H1 (cell line): Measurements from ENCODE around the gene AP2A2. TPM values are rescaled to one million over a fixed set of nuclear protein-coding genes. Genes with fewer than 3 reads are reported as not detected.
A peak's percentile ranks its signal among the peaks of the same experiment; 100 is the strongest.

ENCODE experiments used
- CTCF ChIA-PET: fragments of 300-600 bp; sonication (Branson Sonifier 250); formaldehyde crosslinking; loops from one replicate; lab custom pipeline; 2021; ENCODE audit not compliant: partially characterized antibody; lab: Charles Lee
- POLR2A ChIA-PET: fragments of 300-600 bp; sonication (Branson Sonifier 250); formaldehyde crosslinking; loops from one replicate; lab custom pipeline; 2021; ENCODE audit warnings: inconsistent platforms; ENCODE audit not compliant: partially characterized antibody; lab: Charles Lee
- DNase-seq, 2 experiments: peaks; one replicate each; pipeline versions ENCODE4 v3.0.0 to v3.0.0-alpha.2; 2010 to 2022; ENCODE audit warnings: low spot score in 2 of 2, low read depth in 1 of 2, mixed read lengths in 1 of 2
- FAIRE-seq: peaks from 2 replicates; lab custom pipeline; 2011; peaks lifted over from hg19 to GRCh38; lab: Jason Lieb, UNC
- H2AFZ ChIP-seq: 2 replicates; pipeline ENCODE4 v1.8.1; 2012; ENCODE audit warnings: low read length, inconsistent platforms
- H2AK5ac ChIP-seq: 2 replicates; pipeline ENCODE4 v1.6.1; 2013; ENCODE audit warnings: low read depth, low read length
- H2BK120ac ChIP-seq: replicated peaks from 2 replicates; pipeline ENCODE3; 2013; ENCODE audit warnings: low read depth, low read length, inconsistent platforms
- H2BK12ac ChIP-seq: 2 replicates; pipeline ENCODE4 v1.6.1; 2013; ENCODE audit warnings: low read depth, low read length
- H2BK15ac ChIP-seq: 2 replicates; pipeline ENCODE4 v1.6.1; 2013; ENCODE audit warnings: low read length
- H2BK20ac ChIP-seq: 2 replicates; pipeline ENCODE4 v1.6.1; 2013; ENCODE audit warnings: low read length
- H2BK5ac ChIP-seq: 2 replicates; pipeline ENCODE4 v1.6.1; 2013; ENCODE audit warnings: low read depth, low read length
- H3K14ac ChIP-seq: 2 replicates; pipeline ENCODE4 v1.6.1; 2013; ENCODE audit warnings: inconsistent platforms; ENCODE audit not compliant: insufficient read length
- H3K18ac ChIP-seq: 2 replicates; pipeline ENCODE4 v1.6.1; 2013; ENCODE audit warnings: low read length; ENCODE audit errors: extremely low read depth
- H3K23ac ChIP-seq: 2 replicates; pipeline ENCODE4 v1.6.1; 2013; ENCODE audit warnings: inconsistent platforms; ENCODE audit not compliant: insufficient read length
- H3K23me2 ChIP-seq: 2 replicates; pipeline ENCODE4 v1.6.1; 2013; ENCODE audit warnings: low read depth, low read length
- H3K27ac ChIP-seq: 2 replicates; pipeline ENCODE4 v1.6.1; 2011; ENCODE audit warnings: low read depth, low read length, inconsistent platforms
- H3K27me3 ChIP-seq, 4 experiments: replicated peaks in 1 of 4; 1 replicate in 1 of 4; 2 replicates in 3 of 4; pipeline versions ENCODE4 v1.6.1 to v1.8.1; 2011 to 2013; ENCODE audit warnings: low read length in 3 of 4, mild to moderate bottlenecking in 3 of 4, inconsistent platforms in 2 of 4, mixed read lengths in 2 of 4, moderate library complexity in 1 of 4; ENCODE audit not compliant: control insufficient read depth in 3 of 4, insufficient read depth in 3 of 4; ENCODE audit errors: extremely low read depth in 1 of 4
- H3K36me3 ChIP-seq, 4 experiments: 2 replicates each; pipeline versions ENCODE4 v1.6.1 to v1.8.1; 2011 to 2013; ENCODE audit warnings: mild to moderate bottlenecking in 4 of 4, low read length in 3 of 4, moderate library complexity in 2 of 4, control low read depth in 1 of 4, inconsistent platforms in 1 of 4; ENCODE audit not compliant: insufficient read depth in 4 of 4, control insufficient read depth in 2 of 4
- H3K4ac ChIP-seq: replicated peaks from 2 replicates; pipeline ENCODE3; 2013; ENCODE audit warnings: low read length, low read depth, mixed read lengths, inconsistent platforms; ENCODE audit not compliant: insufficient read length
- H3K4me1 ChIP-seq, 4 experiments: replicated peaks in 1 of 4; 1 replicate in 1 of 4; 2 replicates in 3 of 4; pipeline versions ENCODE4 v1.6.1 to v1.8.1; 2011 to 2013; ENCODE audit warnings: low read length in 3 of 4, inconsistent platforms in 2 of 4, mixed read lengths in 1 of 4; ENCODE audit not compliant: insufficient read depth in 4 of 4, control insufficient read depth in 3 of 4
- H3K4me2 ChIP-seq, 2 experiments: 2 replicates each; pipeline versions ENCODE4 v1.6.1 to v1.8.1; 2011 to 2013; ENCODE audit warnings: low read depth in 2 of 2, low read length in 2 of 2, control low read depth in 1 of 2, inconsistent platforms in 1 of 2, mild to moderate bottlenecking in 1 of 2; ENCODE audit not compliant: insufficient read depth in 1 of 2
- H3K4me3 ChIP-seq, 4 experiments: fragments of 200-600, 300-600 bp in 1 of 4; sonication (generic), shearing (Covaris generic), sonication (Bioruptor Twin) in 1 of 4; 2 replicates each; pipeline versions ENCODE4 v1.5.1 to v1.8.1; 2011 to 2016; ENCODE audit warnings: low read length in 4 of 4, low read depth in 3 of 4, control low read depth in 2 of 4, inconsistent platforms in 2 of 4, mild to moderate bottlenecking in 2 of 4, mixed read lengths in 1 of 4, moderate library complexity in 1 of 4; ENCODE audit not compliant: insufficient read depth in 2 of 4; ENCODE audit errors: extremely low read depth in 1 of 4
- H3K56ac ChIP-seq: replicated peaks from 2 replicates; pipeline ENCODE3; 2013; ENCODE audit warnings: low read depth, mild to moderate bottlenecking, mixed read lengths, low read length, inconsistent platforms; ENCODE audit not compliant: insufficient read length
- H3K79me1 ChIP-seq: 2 replicates; pipeline ENCODE4 v1.6.1; 2013; ENCODE audit warnings: low read depth, low read length, control low read depth
- H3K79me2 ChIP-seq, 2 experiments: 2 replicates each; pipeline versions ENCODE4 v1.6.1 to v1.8.1; 2012 to 2013; ENCODE audit warnings: low read length in 2 of 2, mild to moderate bottlenecking in 2 of 2, inconsistent platforms in 1 of 2; ENCODE audit not compliant: insufficient read depth in 2 of 2, control insufficient read depth in 1 of 2
- H3K9ac ChIP-seq, 4 experiments: replicated peaks in 1 of 4; 1 replicate in 1 of 4; 2 replicates in 3 of 4; pipeline versions ENCODE4 v1.6.1 to v1.8.1; 2011 to 2013; ENCODE audit warnings: low read depth in 3 of 4, low read length in 3 of 4, control low read depth in 2 of 4, mild to moderate bottlenecking in 2 of 4, moderate library complexity in 2 of 4, inconsistent platforms in 1 of 4; ENCODE audit errors: extremely low read depth in 1 of 4
- H3K9me3 ChIP-seq, 2 experiments: 2 replicates each; pipeline versions ENCODE4 v1.6.1 to v1.8.1; 2012 to 2013; ENCODE audit warnings: mild to moderate bottlenecking in 2 of 2, moderate library complexity in 2 of 2, control low read depth in 1 of 2, inconsistent platforms in 1 of 2, low read depth in 1 of 2, low read length in 1 of 2, mixed read lengths in 1 of 2; ENCODE audit not compliant: insufficient read depth in 2 of 2
- H4K20me1 ChIP-seq, 2 experiments: replicated peaks in 1 of 2; 2 replicates each; pipeline versions ENCODE3 to v1.8.1; 2011 to 2013; ENCODE audit warnings: inconsistent platforms in 2 of 2, low read length in 2 of 2, mild to moderate bottlenecking in 1 of 2; ENCODE audit not compliant: insufficient read depth in 2 of 2, control insufficient read depth in 1 of 2
- H4K5ac ChIP-seq: 2 replicates; pipeline ENCODE4 v1.6.1; 2013; ENCODE audit warnings: low read length, low read depth, mixed read lengths, inconsistent platforms; ENCODE audit not compliant: insufficient read length
- H4K8ac ChIP-seq: 2 replicates; pipeline ENCODE4 v1.8.0; 2013; ENCODE audit warnings: mild to moderate bottlenecking, moderate library complexity, low read length, inconsistent platforms; ENCODE audit not compliant: insufficient read depth; ENCODE audit errors: extremely low read depth
- H4K91ac ChIP-seq: replicated peaks from 2 replicates; pipeline ENCODE3; 2013; ENCODE audit warnings: low read length, mixed read lengths, inconsistent platforms; ENCODE audit not compliant: insufficient read length
- BACH1 ChIP-seq: IDR thresholded peaks from 2 replicates; pipeline ENCODE4 v1.6.1; 2012; ENCODE audit warnings: low read length, improper control_type of control experiment
- GTF2F1 ChIP-seq: IDR thresholded peaks from 2 replicates; pipeline ENCODE4 v1.6.1; 2012; ENCODE audit warnings: low read depth, low read length, improper control_type of control experiment, borderline replicate concordance
- HDAC6 ChIP-seq: IDR thresholded peaks from one replicate; pipeline ENCODE4 v1.7.1; 2012; ENCODE audit warnings: low read depth, mild to moderate bottlenecking, inconsistent platforms, low read length, moderate library complexity
- KDM5A ChIP-seq: fragments of 200-600 bp; IDR thresholded peaks from 2 replicates; pipeline ENCODE4 v1.7.1; 2012; ENCODE audit warnings: mild to moderate bottlenecking, low read length, inconsistent platforms, mixed read lengths
- ZNF274 ChIP-seq: IDR thresholded peaks from 2 replicates; pipeline ENCODE4 v1.7.0; 2012; ENCODE audit warnings: low read length, borderline replicate concordance; ENCODE audit errors: extremely low read depth
- WGBS, 2 experiments: shearing (Covaris generic) in 1 of 2; methylation state at CpG; one replicate each; pipeline versions ENCODE4 v1.1.6 to v1.1.7; 2013 to 2015; ENCODE audit warnings: low lambda C conversion rate in 2 of 2, mixed read lengths in 2 of 2, inconsistent platforms in 1 of 2, low coverage in 1 of 2, missing lambda C conversion rate in 1 of 2; ENCODE audit not compliant: insufficient replicate concordance in 2 of 2, insufficient coverage in 1 of 2, insufficient read length in 1 of 2; ENCODE audit errors: extremely low coverage in 1 of 2, missing lambda C conversion rate in 1 of 2; 5-methylcytosine and 5-hydroxymethylcytosine counted together
- polyA plus RNA-seq, 7 experiments: library from polyadenylated mRNA; depleted of rRNA in 3 of 7; stranded (reverse) in 5 of 7; unstranded in 2 of 7; fragments of >200 nt in 5 of 7; fragments of 200-250 nt in 2 of 7; gene quantifications; 1 replicate in 5 of 7; 2 replicates in 1 of 7; 4 replicates in 1 of 7; pipeline versions ENCODE4 v1.2.1 to v1.2.3, GENCODE V29; 2011 to 2013; ENCODE audit warnings: missing spikeins in 2 of 7, mixed read lengths in 2 of 7
- total RNA-seq: library from RNA; stranded (reverse); fragmentation: NEBNext Ultra II Directional; extraction: Animal tissue kit (Norgen Biotek cat#: 25700); gene quantifications from 2 replicates; pipeline ENCODE4 v1.2.1, GENCODE V29; 2021

Gene AP2A2
- total and polyA plus RNA-seq, 2 of the 8 experiments (the other 6 are each of a cell fraction or from before 2014, with no cell fraction given), result 50.0 to 65.0 TPM

- H2BK12ac ChIP-seq, result no peak overlapping the region
- H3K4me3 ChIP-seq, result no peak overlapping the region
- H3K27ac ChIP-seq, result no peak overlapping the region
- ChIA-PET POLR2A (interaction anchor here (0.5 to 1.2 kb wide), 3 partner anchors 182 to 298 kb away, joined by 3 to 4 read pairs (median 4); no protein-coding TSS in a partner anchor), CTCF (interaction anchor here (0.8 to 1.6 kb wide), 5 partner anchors 11 to 158 kb away, joined by 3 to 5 read pairs (median 3); no protein-coding TSS in a partner anchor)
- no peak overlapping the region; the same call in 1 of the 2 replicates for H3K18ac ChIP-seq
- H3K9ac ChIP-seq, result no peak overlapping the region
- no peak overlapping the region for H2BK15ac ChIP-seq
- H4K5ac ChIP-seq, result no peak overlapping the region
- WGBS, 2 experiments, result 89% methylated on average over 25 of the region's 25 CpGs; no CpG with 5 or more reads in 1 of the 2 experiments
- TF ChIP-seq BACH1 (no peak), GTF2F1 (no peak), KDM5A (no peak), ZNF274 (no peak), HDAC6 (no peak)
- H4K8ac ChIP-seq, result peak overlapping the region; percentile 41; the same call in 1 of the 2 replicates
- no peak overlapping the region for H2BK5ac ChIP-seq
- no peaks in the 10 kb centered on the region for H3K9me3 ChIP-seq
- H2BK20ac ChIP-seq, result no peak overlapping the region
- H2AK5ac ChIP-seq, result no peak overlapping the region
- H3K4ac ChIP-seq, result no peak overlapping the region
- H3K4me2 ChIP-seq, result no peak overlapping the region
- no peaks in the 10 kb centered on the region for H3K79me2 ChIP-seq
- no peak overlapping the region for H3K23ac ChIP-seq
- no peak overlapping the region for H2BK120ac ChIP-seq
- H4K20me1 ChIP-seq, result no peaks in the 10 kb centered on the region
- no peaks in the 10 kb centered on the region for H3K79me1 ChIP-seq
- no peaks in the 10 kb centered on the region for H3K4me1 ChIP-seq
- H3K36me3 ChIP-seq, result no peaks in the 10 kb centered on the region
- no peak for DNase-seq
- H3K27me3 ChIP-seq, result no peaks in the 10 kb centered on the region
- no peak overlapping the region for H3K56ac ChIP-seq
- FAIRE-seq, result no peak
- no peaks in the 10 kb centered on the region for H3K23me2 ChIP-seq
- H4K91ac ChIP-seq, result no peak overlapping the region
- no peak overlapping the region for H2AFZ ChIP-seq
- H3K14ac ChIP-seq, result no peak overlapping the region
These were observed 127.6 kb downstream of the AP2A2 start for GRCh38 chr11:1053121-1053901.
